ENCODE results near the gene CXorf65.

Gene CXorf65

GRCh38 chrX:71070531-71070930 lies 36.0 kb downstream of the CXorf65 start:
- DNase-seq (ENCODE audit: low spot score) = no peak
- in situ Hi-C loops (cut with MboI; ENCODE audit: low pct_unique_long_range_greater_than_20kb, low sequenced_read_pairs, unreplicated experiment) = no loop called here
- TF ChIP-seq, protein P1, sequence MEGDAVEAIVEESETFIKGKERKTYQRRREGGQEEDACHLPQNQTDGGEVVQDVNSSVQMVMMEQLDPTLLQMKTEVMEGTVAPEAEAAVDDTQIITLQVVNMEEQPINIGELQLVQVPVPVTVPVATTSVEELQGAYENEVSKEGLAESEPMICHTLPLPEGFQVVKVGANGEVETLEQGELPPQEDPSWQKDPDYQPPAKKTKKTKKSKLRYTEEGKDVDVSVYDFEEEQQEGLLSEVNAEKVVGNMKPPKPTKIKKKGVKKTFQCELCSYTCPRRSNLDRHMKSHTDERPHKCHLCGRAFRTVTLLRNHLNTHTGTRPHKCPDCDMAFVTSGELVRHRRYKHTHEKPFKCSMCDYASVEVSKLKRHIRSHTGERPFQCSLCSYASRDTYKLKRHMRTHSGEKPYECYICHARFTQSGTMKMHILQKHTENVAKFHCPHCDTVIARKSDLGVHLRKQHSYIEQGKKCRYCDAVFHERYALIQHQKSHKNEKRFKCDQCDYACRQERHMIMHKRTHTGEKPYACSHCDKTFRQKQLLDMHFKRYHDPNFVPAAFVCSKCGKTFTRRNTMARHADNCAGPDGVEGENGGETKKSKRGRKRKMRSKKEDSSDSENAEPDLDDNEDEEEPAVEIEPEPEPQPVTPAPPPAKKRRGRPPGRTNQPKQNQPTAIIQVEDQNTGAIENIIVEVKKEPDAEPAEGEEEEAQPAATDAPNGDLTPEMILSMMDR (IDR thresholded peaks at IDR 0.05; ENCODE audit: extremely low read depth, insufficient read depth, missing control alignments) = no peak

GRCh38 chrX:71068044-71068918 lies 38.3 kb downstream of the CXorf65 start, which contains the start of gene SNX12:
SNX12 (minus strand) TSS chrX:71068334; CDS start chrX:71068306, 28 bp downstream.
- TF ChIP-seq, protein P1 (IDR thresholded peaks at IDR 0.05; ENCODE audit: extremely low read depth, insufficient read depth, missing control alignments) = peak; percentile 86
- peak; percentile 89 for DNase-seq (ENCODE audit: low spot score)
- in situ Hi-C loops (cut with MboI; ENCODE audit: low pct_unique_long_range_greater_than_20kb, low sequenced_read_pairs, unreplicated experiment) = no loop called here

- in situ Hi-C loops (cut with MboI; ENCODE audit: low pct_unique_long_range_greater_than_20kb, low sequenced_read_pairs, unreplicated experiment) = no loop called here
- no peak for DNase-seq (ENCODE audit: low spot score)
- TF ChIP-seq, protein P1 (IDR thresholded peaks at IDR 0.05; ENCODE audit: extremely low read depth, insufficient read depth, missing control alignments) = no peak
These were observed 38.9 kb downstream of the CXorf65 start for GRCh38 chrX:71067712-71068043.

- TF ChIP-seq, protein P1 (IDR thresholded peaks at IDR 0.05; ENCODE audit: extremely low read depth, insufficient read depth, missing control alignments) = no peak
- no peak for DNase-seq (ENCODE audit: low spot score)
- in situ Hi-C loops (cut with MboI; ENCODE audit: low pct_unique_long_range_greater_than_20kb, low sequenced_read_pairs, unreplicated experiment) = no loop called here
These were observed 39.5 kb downstream of the CXorf65 start for GRCh38 chrX:71067089-71067488.

DNA sequence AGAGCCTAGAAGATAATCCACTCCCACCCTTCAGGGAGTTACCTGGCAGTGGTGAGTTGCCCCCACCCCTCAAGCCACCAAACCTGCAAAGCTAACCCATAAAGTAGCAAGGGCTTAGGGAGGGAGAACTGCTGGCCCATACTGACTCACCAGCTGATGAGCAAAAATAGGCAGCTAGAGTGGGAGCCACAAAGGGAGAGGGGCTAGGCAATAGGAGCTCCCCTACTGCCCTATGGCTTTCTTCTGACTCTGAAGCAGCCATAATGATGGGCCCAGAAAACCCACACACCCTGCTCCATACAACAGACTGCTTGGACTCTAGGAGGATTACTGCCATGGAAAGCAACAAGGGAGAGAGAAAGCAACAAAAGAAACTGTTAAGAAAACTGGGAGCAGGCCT lies 46.4 kb downstream of the CXorf65 start:
- TF ChIP-seq, protein P1 (IDR thresholded peaks at IDR 0.05; ENCODE audit: extremely low read depth, insufficient read depth, missing control alignments) = no peak
- in situ Hi-C loops (cut with MboI; ENCODE audit: low pct_unique_long_range_greater_than_20kb, low sequenced_read_pairs, unreplicated experiment) = no loop called here

GRCh38 chrX:71057848-71058530 lies 48.6 kb downstream of the CXorf65 start:
- in situ Hi-C loops (cut with MboI; ENCODE audit: low pct_unique_long_range_greater_than_20kb, low sequenced_read_pairs, unreplicated experiment) = no loop called here
- TF ChIP-seq, protein P1 (IDR thresholded peaks at IDR 0.05; ENCODE audit: extremely low read depth, insufficient read depth, missing control alignments) = no peak
- no peak for DNase-seq (ENCODE audit: low spot score)

More for the DNA sequence above, 46.4 kb downstream of the CXorf65 start:
- DNase-seq (ENCODE audit: low spot score) = no peak
